HK-2 (cell line): Measurements from ENCODE around the gene PVALB.

Experiments used
- DNase-seq: peaks from one replicate; pipeline ENCODE4 v3.0.0-alpha.2; 2018; ENCODE audit not compliant: unreplicated experiment

Gene PVALB

DNA sequence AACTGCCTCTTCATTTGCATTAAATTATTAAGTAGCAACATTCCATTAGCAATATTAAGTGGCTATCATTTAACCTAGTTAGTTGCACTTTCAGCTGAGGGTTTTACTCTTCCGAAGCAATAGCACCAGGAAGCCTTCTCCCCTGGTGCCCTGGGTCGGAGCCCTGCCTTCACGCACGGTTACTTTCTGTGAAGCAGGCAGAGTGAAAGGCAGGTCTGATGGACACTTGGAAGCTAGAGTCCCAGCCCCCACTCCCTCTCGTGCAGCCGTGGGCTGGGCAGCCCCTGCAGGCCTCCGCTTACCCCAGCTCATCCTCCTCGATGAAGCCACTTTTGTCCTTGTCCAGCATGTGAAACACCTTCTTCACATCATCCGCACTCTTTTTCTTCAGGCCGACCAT lies 2.0 kb downstream of the PVALB start:
- DNase-seq = no peak

DNA sequence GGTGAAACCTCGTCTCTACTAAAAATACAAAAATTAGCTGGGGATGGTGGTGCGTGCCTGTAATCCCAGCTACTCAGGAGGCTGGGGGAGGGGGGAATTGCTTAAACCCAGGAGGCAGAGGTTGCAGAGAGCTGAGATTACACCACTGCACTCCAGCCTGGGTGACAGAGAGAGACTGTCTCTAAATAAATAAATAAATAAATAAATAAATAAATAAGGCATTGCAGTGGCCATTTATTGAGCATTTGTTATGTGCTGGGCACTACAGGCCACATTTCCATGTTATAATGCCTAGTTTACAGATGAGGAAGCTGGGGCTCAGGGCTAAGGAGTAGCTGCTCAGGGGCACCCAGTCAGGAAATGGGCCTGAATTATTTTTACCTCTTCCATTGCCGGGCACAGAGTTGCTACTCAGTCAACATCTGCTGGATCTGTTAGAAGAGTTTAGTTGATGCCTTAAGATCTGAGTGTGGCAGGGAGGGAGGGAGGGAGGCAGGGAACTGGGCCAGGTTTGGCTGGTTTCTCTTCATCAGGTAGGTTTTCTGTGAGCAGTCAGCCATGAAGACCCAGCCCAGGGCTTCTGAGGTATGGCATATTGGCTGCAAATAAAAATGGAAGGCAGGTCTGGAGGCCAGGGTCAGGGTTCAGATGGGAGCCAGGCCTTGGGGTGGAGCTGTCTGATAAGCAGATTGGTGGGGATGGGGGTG lies 5.6 kb downstream of the PVALB start:
- no peak for DNase-seq

DNA sequence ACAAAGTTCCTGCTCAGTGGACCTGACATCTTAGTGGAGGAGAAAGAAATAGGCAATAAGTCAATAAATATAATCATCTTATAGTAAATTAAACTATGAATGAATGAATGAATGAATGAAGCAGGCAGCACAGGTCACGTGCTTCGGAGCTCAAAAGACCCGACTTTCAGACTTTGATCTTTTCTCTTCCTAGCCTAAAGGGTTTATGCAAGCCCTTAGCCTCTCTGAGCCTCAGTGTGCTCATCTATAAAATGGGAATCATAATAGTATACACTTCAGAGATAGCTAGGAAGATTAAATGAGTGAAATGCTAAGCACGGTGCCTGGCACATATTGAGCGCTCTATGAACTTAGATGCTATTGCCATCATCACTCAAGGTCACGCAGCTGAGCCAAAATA lies 7.5 kb downstream of the PVALB start:
- no peak for DNase-seq

DNA sequence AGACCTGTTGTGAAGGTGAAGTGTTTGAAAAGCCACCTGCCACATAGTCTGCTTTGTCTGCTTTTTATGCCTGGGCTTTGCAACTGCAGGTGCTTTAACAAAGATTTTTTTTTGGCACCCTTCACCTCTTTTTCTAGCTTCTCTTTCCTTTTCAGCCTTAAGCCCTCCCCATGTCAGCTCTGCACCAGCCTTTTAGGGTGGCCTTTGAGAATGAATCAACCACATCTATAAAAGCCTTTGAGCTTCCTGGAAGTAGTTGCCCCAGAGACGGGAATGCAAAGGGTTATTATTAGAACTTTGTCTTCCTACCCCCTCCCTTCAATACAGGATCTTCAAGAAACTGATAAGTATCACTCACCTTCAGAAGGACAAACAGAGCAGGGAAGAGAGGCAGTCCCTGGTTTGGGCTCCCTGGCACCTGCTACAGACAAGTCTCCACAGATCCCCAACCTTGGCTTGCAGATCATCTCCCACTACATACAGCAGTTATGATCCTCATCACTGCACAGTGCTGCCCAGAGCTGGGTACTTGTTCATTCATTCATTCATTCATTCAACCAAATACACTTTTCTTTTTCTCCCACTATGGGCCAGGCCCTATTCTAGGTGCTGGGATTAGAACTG lies 8.0 kb downstream of the PVALB start:
- no peak for DNase-seq

DNA sequence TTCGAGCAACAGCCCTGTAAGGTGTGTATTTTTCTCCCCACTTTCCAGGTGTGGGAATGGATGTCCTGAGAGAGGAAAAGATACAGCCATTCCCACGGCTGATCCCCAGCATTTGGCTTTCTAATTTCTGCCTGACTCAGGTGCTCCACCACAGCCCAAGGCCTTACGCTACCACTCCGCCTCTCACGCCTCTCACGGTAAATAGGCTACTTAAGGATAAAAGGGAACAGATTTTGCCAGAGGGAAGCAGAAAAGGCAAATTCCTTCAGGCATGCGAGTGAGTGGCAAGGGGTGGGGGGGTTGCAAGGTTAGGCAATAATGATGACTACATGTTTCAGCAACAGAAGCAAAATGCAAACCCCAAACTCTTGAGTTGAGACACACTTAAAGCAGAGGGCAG lies 9.2 kb downstream of the PVALB start:
- no peak for DNase-seq

DNA sequence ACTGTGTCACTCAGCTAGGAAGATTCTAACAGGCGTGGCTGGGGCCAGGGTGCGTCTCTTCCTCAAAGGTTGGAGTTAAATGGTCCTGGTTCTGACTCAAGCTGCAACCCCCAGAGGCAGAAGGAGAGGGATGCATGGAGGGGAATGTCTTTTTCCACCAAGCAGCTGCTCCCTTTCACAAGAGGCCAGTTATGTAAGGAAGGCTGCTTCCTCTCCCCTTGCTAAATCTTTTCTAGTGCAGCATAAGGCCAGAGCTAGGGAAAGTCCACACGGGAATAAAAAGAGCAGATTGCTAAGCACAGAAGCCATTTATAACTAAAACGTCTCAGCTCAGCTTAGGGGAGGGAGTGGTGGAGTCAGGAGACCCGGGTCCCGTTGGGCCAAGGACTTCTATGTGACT lies 10.0 kb downstream of the PVALB start:
- no peak for DNase-seq

DNA sequence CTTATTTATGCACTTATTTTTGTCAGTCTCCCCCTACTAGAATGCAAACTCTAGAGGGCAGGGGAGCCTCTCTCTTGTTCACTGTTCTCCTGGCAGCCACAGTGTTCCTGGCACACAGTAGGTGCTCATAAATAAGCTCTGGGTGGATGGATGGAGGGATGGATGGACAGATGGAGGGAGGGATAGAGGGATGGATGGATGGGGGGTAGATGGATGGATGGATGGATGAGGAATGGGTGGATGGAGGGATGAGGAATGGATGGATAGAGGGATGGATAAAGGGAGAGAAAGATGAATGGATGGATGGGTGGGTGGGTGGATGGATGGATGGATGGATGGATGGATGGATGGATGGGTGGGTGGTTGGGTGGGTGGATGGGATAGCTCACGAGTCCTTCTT lies 13.5 kb downstream of the PVALB start:
- no peak for DNase-seq

DNA sequence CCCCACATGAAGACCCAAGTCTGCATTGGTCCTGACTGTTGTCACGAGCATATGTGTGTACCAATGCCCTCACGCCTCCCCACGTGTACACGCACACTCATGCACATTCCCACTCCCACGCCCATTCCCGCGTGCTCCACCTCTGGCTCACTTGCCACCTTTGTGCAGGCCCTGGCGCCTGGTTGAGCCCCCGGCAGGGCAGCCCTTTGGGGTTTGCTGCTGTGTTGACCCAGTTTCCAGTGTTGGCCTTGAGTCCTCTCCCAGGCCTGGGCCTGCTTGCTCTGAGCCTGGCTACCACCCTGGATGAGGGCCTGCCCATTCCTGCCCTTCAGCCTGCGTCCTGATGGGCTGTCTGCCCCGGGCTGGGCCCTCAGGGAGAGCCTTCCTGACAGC lies 18.2 kb downstream of the PVALB start:
- no peak for DNase-seq

DNA sequence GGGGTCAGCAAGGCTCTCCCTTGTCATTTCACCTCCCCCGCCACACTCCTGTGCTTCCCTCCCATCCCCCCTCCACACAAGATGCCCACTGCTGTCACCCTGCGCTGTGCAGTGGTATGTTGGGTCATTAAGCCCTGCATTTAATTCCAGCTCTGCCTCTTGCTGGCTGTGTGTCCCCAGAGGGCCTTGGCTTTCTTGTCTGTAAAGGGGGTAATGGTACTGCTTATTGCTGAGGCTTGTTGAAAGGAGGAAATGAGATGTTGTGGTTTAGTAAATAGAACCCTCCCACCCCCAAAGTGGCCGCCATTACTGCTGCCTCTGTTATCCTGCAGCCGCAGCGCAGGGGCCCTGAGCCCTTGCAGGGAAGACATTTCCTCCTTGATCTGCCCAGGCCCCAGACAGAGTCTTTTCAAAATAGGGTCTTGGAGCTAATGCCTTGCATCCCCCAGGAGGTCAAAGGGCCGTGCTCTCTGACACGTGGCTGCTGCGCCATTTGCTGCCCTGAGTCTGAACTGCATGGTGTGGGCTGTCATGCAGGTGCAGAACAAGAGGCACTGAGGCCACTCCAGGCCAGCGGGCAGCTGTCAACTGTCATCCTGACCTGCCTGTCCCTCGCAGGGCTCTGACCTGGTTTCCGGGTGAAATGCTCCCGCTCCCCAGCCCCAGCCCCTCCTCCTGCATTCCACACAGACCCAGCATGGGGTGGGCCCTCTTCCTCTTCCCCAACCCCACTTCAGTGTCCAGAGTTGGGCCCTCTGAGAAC lies 18.7 kb downstream of the PVALB start:
- no peak for DNase-seq

DNA sequence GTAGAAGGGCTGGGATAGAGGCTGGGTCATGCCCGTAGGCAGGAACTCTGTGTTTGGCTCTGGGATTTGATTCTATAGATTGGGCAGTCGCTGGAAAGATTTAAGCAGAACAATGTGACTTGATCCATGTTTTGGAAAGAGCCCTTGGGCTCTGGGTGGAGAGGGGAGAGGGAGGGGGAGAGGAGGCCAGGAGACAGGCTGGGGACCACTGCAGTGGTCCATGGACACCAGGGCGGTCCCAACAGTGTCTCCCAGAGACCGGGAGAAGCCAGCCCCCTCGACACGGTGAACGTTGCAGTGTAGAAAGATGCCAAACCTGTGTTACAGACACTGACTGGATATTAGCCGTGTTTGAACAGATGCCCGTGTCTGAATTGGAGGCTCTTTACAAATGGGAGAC lies 19.5 kb downstream of the PVALB start:
- no peak for DNase-seq

DNA sequence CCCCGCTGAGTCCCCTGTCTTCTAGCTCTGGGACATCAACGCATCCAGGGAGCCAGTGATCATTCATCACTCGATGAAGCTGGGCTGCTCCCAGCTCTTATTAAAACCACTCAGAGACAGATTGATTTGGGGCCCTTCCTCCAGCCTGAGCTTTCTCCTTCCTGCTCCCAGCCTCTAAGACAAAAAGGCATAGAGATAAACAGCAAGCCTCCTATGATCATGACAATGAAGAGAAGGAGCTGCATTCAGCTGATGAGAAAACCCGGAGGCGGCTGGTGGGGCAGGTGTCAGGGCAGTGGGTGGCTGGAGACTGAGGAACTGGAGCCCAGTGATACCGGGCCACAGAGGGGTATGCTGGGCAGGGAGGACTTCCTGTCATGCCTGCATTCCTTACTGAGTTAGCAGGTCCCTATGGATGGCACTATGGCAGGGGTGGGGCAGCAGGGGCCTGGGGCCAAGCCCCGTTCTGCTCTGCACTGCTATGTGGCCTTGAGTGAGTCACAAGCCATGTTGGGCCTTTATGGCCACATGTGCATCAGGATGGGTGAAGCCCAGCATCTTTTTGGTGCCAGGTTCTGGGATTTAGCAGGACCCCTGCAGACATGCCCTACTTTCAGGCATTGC lies 20.2 kb downstream of the PVALB start:
- DNase-seq = no peak

DNA sequence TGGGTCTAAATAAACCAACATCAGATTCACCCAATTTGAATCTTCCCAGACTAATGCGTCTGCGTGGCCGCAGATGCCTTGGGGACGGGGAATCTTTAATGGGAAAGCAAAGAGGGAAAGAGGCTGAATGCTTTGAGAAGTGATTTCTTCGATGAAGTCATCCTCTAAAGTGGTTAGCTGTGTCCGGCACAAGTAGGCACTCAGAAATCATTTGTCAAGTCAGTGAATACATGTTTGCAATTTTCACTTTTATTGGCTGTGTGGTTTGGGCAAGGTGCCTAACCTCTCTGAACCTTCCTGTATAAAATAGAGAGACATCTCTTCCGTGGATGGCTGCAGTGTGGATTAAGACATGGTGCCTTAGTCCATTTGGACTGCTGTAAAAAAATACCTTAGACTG lies 21.2 kb downstream of the PVALB start:
- DNase-seq = no peak

DNA sequence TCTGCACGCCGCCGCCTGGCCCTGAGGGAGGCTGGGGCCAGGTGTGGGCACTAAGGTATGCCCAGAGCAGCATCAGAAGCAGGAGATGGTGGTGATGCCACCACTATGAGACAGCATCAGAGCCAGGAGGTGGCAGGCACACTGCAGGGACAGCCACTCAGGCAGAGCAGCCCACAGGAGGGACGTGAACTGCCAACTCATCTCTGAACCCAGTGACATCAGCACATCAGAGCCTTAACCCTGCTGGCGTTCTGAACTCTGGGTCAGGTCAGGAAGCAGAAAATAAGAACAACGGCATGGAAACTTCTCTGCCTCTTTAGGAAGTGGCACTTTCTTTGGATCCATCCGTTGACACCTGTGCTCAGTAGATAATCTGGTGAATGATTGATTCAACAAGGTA lies 26.2 kb downstream of the PVALB start:
- DNase-seq = no peak

DNA sequence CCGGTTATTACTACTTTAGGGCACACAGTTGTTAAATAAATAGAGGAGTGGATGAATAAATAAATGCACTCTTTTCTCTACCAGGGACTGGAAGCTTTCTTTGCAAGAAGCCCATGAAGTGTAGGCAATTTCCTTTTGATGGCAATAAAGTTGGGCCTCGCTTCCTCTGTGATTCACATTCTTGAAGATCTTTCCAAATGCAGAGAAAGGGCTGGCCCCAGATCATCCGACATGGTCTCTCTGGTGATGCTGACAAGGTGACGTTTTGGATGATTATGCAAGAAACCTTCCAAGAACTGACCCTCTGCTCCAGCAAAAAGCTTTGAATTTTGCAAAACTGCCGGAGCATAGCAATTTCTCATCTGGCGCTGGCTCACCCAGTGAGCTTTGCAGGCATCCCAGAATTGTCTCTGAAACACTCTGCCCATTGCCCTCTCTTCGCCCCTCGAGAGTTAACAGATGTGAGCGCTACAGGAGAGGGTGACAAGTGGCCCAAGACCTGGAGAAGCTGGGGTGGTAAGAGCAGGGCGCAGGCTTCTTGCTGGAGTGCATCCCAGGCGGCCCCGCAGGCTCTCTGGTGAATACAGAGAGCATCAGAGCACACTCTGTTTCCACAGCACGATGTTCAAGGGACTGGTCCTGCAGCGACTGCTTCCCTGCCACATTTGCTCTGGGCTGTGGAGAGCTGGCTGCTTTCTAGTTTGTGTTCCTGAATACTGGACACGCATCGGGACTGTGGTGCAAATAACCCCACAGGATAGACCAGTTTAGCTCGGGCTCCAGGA lies 29.4 kb downstream of the PVALB start:
- DNase-seq = no peak

DNA sequence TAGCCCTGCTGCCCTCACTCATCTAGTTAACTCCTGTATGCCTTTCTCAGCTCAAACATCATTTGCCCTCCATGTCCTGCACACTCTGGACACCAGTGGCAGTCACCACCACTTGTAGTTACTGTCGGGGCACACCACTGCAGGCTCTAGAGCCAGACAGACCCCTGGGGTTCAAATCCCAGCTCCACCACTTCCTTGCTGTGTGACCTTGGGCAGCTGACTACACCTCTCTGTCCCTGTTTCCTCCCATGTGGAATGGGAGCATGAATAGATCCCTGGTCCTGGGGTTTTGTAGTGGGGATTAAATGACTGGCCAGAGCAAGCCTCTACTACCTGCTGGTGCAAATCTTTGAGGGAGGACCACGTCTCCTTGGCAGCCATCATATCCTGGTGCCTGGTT lies 33.1 kb downstream of the PVALB start:
- no peak for DNase-seq

DNA sequence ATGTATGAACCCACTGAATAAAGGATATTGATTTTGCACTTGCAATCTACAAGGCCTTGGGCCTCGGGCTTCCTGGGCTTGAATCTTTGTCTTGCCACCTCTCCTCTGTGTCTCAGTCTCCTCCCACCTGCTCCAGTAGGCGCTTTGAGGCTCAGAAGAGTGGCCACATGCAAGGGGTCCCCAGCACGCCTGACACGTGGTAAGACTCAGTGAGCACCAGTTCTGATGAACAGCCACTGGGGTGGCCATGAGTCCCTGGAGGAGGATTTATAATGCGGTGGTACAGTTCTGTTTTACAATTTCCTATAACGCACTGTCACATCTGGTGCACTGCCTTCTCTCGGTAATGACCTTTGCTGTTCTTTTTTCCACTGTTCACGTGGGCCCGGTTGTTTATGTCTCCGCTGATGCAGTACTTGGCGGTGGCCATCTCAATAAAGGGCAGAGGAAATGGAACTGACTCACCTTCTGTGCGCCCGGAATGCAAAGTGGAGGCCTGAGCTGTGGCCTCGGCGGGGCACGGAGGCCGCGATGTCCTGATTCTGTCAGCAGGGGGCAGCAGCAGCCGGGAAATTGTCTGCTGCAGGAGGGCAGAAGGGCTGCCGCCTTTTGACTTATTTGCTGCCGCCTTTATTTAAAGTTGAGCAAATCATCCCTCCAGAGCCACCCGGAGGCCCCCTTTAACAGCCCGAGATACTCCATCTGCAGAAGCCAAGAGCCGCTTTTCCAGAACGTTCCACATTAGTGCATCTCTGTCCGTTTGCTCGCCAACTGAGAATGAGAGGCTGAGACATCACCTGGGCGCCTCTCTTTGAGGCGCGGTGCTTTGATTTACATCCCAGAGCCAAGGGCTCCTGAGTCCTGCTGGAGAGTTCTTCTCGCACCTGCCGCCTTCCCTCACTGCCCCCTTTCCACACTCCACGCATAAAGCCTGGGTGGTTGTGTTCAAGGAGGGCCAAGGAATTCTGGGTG lies 34.9 kb downstream of the PVALB start:
- peak; percentile 88 for DNase-seq

DNA sequence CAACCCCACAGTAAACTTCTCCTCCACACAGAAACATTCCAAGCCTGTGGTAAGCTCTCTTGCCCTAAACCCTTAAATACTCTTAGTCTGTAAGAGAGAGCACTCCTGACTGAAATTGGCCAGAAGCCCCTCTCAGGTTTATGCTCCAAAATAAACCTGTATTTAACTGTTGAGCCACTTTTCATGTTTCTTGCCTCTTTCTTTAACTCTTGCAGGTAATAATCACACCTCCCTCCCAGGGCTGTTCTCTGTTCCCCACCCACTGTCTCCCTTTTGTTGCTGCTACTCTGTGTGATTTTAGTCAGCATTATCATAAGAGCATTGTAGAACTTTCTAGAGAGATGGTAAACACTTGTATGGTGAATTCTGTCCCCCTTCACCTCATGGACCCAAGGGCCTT lies 38.8 kb downstream of the PVALB start:
- no peak for DNase-seq

DNA sequence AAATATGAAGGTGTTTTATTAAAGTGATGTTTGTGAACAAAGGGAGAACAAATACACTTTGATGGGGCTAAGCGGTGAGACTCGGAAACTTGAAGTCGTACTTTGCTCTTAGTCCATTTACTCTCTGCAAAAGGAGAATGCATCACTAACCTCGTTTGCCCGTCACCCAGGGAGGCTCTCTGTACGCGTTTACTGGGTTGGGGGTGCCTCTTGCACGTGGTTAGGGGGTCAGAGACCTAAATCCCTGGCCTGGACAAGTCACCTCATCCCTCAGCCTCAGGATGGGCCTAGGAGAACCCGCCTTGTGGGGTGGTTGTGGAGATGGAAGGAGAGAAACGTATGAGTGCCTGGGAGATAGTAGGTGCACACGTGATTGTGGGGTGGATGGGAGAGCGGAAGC lies 40.1 kb downstream of the PVALB start:
- no peak for DNase-seq

DNA sequence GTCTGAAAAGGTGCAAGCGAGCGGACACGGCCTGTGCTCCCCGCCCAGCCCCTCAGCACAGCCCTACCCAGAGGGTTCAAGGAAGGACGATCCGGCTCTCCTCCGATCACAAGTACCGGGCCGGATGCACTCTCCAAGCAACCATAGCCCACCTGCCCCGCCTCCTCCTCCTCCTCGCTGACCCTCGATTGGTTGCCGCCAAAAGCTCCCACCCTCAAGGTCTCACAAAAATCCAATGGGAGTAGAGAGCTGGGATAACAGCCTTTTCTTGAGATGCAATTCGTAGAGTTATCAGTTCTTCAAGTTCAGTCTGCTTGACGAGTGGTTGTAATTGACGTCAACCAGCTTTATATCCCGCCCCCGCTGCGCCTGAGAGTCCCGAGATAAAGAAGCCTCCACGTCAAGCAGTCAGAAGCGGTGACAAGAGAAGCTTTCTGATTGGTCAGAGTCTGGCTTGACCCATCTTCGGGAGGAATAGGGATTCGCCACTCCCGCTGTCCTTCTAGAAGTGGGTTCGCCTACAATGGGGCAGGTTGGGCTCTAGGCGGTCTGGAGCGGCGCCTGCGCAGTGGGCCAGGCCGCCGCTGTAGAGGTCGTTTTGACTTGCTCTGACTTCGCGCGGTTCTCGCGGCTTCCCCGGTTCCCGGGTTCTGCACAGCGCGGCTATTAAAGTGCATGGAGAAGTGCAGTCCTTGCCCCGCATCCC lies 40.7 kb downstream of the PVALB start, which contains the start of gene IFT27:
Gene IFT27 (minus strand): TSS at position 156 of the 706 bp plus-strand sequence. CDS start 412 bp downstream, outside the sequence.
- DNase-seq = peak; percentile 97

DNA sequence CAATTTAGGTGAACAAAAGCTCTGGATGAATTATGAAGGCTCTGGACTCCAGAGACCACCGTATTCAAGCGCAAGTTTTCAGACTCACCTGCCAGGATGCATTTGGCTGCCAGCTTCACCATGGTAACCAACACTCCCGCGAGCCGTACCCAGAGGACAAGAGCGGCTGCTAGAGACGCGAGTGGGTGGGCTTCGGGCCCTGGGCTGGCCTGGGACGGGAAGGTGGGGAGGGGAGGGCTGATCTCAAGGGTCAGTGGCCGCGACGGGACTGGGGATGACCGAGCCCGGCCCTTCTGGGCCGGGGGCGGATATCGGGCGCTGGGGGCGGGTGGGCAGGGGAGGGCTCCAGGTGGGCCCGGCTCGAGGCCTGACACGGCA lies 41.3 kb downstream of the PVALB start:
- DNase-seq = no peak
